Activated naive CD8-positive, alpha-beta T cell (primary cell): ENCODE results near the gene P4HA1.

Experiments used
- H3K27ac Mint-ChIP-seq: one replicate; pipeline ENCODE4 v1.8.0; 2021; ENCODE audit warnings: mixed read lengths
- H3K27me3 Mint-ChIP-seq: one replicate; pipeline ENCODE4 v1.8.0; 2021; ENCODE audit warnings: mixed read lengths
- H3K36me3 Mint-ChIP-seq: one replicate; pipeline ENCODE4 v1.8.0; 2021; ENCODE audit warnings: mixed read lengths
- H3K4me1 Mint-ChIP-seq: one replicate; pipeline ENCODE4 v1.8.0; 2021; ENCODE audit warnings: low read depth, mixed read lengths
- H3K4me3 Mint-ChIP-seq: one replicate; pipeline ENCODE4 v1.8.0; 2021; ENCODE audit warnings: mild to moderate bottlenecking, mixed read lengths
- H3K9me3 Mint-ChIP-seq: one replicate; pipeline ENCODE4 v1.8.0; 2021; ENCODE audit warnings: low read depth, mixed read lengths

P4HA1 gene

DNA sequence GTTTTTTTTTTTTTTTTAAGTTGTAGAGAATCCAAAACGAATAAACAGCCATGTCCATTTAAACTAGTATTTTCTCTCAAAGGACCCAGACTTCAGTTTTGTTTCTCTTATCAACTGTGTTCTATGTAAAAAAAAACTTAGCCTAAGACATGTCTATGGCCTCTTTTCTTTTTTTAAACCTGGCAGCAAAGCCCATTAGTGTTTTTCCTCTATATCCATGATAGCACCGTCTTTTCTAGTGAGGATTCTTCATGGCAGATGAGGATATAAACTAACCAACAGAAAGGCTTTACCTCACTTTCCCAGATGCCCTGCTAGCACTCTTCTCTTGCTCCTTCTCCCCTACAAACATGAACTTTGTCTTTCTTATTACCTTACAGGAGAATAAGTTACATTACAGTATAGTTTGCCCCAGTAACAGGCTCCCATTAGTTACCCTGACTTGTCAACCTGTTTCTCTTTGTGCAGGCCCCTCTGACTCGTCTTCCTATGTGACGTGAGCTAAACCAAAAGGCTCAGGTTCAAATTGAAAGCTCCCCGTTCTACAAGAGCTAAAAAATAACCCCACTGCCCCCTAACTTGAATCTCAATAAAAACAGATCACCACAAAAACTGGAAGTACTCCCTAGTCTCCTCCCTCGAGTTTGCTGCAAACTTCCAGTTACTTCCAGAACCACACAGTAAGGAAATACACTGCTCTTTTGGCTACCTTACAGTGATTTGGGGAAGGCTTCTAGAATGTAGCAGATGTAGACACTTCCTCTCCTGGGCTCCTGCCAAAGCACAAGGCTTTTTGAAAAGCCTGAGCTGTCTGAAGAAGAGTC lies 20.1 kb downstream of the P4HA1 start:
- H3K4me1 Mint-ChIP-seq, result peaks cover 14% of the 10 kb centered on the region

DNA sequence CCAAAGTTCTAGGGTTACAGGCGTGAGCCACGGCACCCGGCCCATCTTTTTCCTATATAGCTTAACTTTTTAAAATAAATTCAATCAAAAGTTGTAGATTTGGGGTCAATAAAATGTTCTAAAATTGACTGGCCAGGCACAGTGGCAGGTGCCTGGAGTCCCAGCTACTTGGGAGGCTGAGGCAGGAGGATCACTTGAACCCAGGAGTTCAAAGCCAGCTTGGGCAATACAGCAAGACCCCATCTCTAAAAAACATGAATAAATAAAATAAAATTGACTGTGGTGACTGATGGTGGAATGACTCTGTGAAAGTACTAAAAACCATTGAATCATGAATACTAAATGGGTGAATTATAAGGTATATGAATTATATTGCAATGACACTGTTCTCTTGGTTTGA lies 20.8 kb downstream of the P4HA1 start:
- Mint-ChIP-seq H3K36me3 (peaks cover 2% of the 10 kb centered on the region), H3K27me3 (no peaks in the 10 kb centered on the region), H3K27ac (no peak overlapping the region), H3K9me3 (no peaks in the 10 kb centered on the region), H3K4me1 (peaks cover 12% of the 10 kb centered on the region), H3K4me3 (no peak overlapping the region)

More for the DNA sequence above, 20.1 kb downstream of the P4HA1 start:
- no peak overlapping the region for H3K4me3 Mint-ChIP-seq
- peaks cover 2% of the 10 kb centered on the region for H3K36me3 Mint-ChIP-seq
- no peaks in the 10 kb centered on the region for H3K27me3 Mint-ChIP-seq
- H3K9me3 Mint-ChIP-seq, result no peaks in the 10 kb centered on the region
- H3K27ac Mint-ChIP-seq, result peak overlapping the region; percentile 46

DNA sequence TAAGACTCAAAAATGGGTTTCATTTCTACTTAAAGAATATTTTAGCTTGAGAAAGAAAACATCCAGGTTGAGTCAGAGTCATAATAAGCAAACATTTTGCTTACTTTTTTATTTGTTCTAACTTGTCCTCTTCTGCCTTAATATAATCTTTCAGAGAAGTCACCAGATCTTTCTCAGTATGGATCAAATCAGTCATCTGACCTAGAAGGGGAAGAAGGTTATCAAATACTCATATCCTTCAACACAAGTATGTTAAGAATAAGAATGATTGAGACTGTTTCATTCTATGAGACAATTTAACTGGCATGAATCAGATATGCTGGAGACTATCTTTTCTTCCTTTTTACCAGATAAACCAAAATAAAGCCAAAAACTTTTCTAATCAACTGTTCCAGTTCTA lies 23.0 kb downstream of the P4HA1 start:
- H3K4me1 Mint-ChIP-seq, result peaks cover 6% of the 10 kb centered on the region
- no peak overlapping the region for H3K27ac Mint-ChIP-seq

DNA sequence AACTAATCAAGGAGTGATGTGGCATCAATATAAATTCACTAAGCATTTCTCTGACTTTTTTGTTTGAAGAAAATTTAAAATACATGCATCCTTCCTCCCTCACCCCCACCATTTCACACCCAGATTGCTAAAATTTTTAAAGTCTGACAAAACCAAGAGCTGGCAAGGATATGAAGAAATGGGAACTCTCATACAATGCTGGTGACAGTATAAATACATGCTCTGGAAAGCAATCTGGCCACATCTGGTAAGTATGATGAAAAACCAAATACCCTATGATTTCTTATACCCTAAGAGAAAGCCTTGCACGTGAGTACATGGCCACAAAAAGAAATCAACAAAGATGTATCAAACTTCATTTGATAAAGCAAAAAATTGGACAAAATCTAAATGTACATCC lies 31.2 kb downstream of the P4HA1 start:
- no peak overlapping the region for H3K27ac Mint-ChIP-seq
- peaks cover 6% of the 10 kb centered on the region for H3K4me1 Mint-ChIP-seq
- no peaks in the 10 kb centered on the region for H3K27me3 Mint-ChIP-seq
- H3K9me3 Mint-ChIP-seq, result no peaks in the 10 kb centered on the region
- H3K4me3 Mint-ChIP-seq, result no peak overlapping the region
- H3K36me3 Mint-ChIP-seq, result peaks cover 8% of the 10 kb centered on the region

More for the DNA sequence above, 23.0 kb downstream of the P4HA1 start:
- Mint-ChIP-seq H3K27me3 (no peaks in the 10 kb centered on the region), H3K9me3 (no peaks in the 10 kb centered on the region), H3K36me3 (peaks cover 2% of the 10 kb centered on the region), H3K4me3 (no peak overlapping the region)

DNA sequence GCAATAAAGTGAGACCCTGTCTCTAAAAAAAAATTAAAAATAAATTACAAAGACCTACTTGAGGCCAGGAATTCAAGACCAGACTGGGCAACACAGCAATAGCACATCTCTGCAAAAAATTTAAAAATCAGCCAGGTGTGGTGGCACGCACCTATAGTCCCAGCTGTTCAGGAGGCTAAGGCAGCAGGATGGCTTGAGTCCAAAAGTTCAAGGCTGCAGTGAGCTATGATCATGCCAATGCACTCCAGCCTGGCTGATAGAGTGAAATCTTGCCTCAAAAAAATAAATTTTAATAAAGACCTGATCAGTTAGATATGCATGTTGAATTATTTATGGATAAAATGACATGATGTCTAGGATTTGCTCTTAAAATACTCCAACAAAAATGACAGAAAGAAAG lies 34.9 kb downstream of the P4HA1 start:
- H3K27ac Mint-ChIP-seq, result no peak overlapping the region
- H3K4me1 Mint-ChIP-seq, result peaks cover 10% of the 10 kb centered on the region
- peaks cover 6% of the 10 kb centered on the region for H3K36me3 Mint-ChIP-seq
- no peak overlapping the region for H3K4me3 Mint-ChIP-seq
- no peaks in the 10 kb centered on the region for H3K9me3 Mint-ChIP-seq
- H3K27me3 Mint-ChIP-seq, result no peaks in the 10 kb centered on the region

DNA sequence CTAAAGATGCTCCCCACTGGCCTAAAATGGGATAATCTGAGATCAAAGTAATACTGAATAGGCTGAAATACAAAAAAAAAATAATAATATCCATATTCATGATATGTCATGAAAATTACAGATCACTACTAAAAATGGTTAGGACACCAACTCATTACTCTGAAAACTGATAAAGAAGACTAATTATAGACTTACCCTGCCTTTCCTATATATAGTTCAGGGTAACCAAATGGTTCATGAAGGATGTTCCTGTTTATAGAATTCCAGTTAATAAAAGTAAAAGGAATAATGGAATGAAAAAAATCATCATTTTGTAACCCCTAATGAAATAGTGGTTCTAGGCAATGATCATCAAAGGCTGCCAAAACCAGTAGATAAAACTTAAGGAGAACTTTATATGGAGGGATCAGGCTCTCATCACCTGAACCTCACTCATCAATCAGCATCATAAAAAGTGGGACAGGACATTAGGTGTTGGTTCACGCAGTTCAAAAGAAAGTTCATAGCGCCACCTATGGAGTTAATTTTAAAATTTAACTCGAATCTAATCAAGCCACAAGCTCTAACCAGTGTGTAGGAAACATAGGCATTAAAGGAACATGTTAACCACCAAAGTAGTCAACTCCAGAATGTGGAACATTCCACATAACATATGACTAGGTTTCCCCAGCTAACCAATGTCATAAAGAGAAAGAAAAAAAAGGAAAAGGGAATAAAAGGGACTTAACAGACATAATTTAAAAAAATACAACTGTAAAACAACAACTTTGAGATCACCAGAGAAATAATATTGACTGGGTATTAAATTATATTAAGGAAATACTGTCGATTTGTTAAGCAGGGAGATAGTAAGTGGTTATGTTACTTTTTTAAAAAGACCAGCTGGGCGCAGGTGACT lies 35.7 kb downstream of the P4HA1 start:
- H3K9me3 Mint-ChIP-seq, result no peaks in the 10 kb centered on the region
- H3K27me3 Mint-ChIP-seq, result no peaks in the 10 kb centered on the region

DNA sequence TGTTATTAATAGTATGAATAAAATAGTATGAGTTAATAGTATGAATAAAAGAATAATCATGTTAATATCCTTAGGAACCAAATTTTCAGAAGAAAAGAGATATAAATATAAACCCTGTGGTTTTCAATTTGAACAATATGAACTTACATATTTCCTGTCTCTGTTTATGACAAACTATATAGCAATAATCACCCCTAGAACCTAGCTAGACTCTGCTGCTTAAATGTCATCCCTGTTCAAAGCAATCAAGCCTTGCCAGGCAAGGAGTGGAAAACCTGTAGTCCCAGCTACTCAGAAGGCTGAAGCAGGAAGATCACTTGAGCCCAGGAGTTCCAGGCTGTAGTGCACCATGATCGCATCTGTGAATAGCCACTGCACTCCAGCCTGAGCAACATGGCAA lies 36.5 kb downstream of the P4HA1 start:
- Mint-ChIP-seq H3K4me1 (peaks cover 10% of the 10 kb centered on the region), H3K27me3 (no peaks in the 10 kb centered on the region), H3K9me3 (no peaks in the 10 kb centered on the region), H3K36me3 (peaks cover 10% of the 10 kb centered on the region), H3K27ac (peak overlapping the region; percentile 75), H3K4me3 (no peak overlapping the region)

More for the DNA sequence above, 35.7 kb downstream of the P4HA1 start:
- Mint-ChIP-seq H3K27ac (peak overlapping the region; percentile 13), H3K4me3 (no peak overlapping the region), H3K36me3 (peaks cover 6% of the 10 kb centered on the region), H3K4me1 (peaks cover 10% of the 10 kb centered on the region)

DNA sequence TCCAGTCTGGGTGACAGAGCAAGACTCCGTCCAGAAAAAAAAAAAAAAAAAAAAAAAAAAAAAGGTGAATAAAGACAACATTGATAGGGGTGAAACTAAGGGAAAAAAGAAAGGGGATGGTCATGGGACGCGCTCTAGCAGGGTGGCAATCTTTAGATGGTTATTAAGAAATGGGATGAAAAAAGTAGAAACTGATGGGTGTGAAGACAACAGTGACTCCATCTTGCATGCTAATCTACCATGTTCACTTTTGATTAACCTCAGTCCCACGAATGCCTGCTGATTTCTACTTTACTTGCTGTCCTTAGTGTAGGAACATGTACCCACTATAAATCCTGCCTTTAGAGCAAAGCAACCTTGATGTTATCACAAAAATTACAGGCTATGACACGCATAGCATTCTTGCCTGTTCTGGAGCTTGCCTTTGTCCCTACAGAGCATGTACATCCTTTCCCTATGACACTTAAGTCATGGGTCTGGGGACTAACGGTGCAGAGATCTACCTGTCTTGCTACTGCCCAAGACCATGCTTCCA lies 38.5 kb downstream of the P4HA1 start:
- Mint-ChIP-seq H3K4me3 (no peak overlapping the region), H3K27ac (no peak overlapping the region), H3K9me3 (no peaks in the 10 kb centered on the region), H3K27me3 (no peaks in the 10 kb centered on the region), H3K36me3 (peaks cover 8% of the 10 kb centered on the region), H3K4me1 (peaks cover 10% of the 10 kb centered on the region)

DNA sequence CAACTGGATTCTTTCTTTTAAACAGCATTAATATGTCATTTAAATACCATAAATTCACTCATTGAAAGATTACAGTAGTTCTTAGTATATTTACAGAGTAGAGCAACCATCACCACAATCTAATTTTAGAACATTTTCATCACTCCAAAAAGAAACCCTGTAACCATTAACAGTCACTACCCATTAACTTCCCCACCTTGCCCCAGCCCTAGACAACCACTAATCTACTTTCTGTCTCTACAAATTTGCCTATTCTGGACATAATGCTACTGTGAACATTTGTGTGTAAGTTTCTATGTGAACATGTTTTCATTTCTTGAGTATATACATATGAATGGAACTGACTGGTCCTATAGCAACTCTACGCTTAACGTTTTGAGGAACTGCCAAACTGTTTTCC lies 42.4 kb downstream of the P4HA1 start:
- peaks cover 10% of the 10 kb centered on the region for H3K36me3 Mint-ChIP-seq
- H3K4me1 Mint-ChIP-seq, result no peaks in the 10 kb centered on the region
- H3K4me3 Mint-ChIP-seq, result no peak overlapping the region
- no peaks in the 10 kb centered on the region for H3K27me3 Mint-ChIP-seq
- no peaks in the 10 kb centered on the region for H3K9me3 Mint-ChIP-seq
- H3K27ac Mint-ChIP-seq, result no peak overlapping the region

DNA sequence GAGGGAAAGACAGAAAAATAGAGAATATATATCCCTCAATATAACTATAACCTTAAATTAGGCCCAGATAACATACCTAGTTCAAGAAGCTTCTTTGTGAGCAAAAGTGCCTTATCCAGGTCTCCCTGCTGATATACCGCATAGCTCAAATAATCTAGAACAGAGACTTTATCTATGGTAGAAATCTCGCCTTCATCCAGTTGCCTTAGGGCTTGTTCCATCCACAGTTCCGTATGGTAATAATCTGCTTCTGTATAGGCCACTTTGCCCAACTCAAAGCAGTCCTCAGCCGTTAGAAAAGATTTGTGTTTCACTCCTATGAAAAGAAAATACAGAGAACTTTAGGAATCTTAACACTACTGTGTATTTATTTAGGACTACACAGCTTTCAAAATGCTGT lies 43.4 kb downstream of the P4HA1 start:
- peaks cover 6% of the 10 kb centered on the region for H3K36me3 Mint-ChIP-seq
- H3K4me3 Mint-ChIP-seq, result no peak overlapping the region
- no peaks in the 10 kb centered on the region for H3K4me1 Mint-ChIP-seq
- no peaks in the 10 kb centered on the region for H3K27me3 Mint-ChIP-seq
- H3K9me3 Mint-ChIP-seq, result no peaks in the 10 kb centered on the region
- H3K27ac Mint-ChIP-seq, result no peak overlapping the region

DNA sequence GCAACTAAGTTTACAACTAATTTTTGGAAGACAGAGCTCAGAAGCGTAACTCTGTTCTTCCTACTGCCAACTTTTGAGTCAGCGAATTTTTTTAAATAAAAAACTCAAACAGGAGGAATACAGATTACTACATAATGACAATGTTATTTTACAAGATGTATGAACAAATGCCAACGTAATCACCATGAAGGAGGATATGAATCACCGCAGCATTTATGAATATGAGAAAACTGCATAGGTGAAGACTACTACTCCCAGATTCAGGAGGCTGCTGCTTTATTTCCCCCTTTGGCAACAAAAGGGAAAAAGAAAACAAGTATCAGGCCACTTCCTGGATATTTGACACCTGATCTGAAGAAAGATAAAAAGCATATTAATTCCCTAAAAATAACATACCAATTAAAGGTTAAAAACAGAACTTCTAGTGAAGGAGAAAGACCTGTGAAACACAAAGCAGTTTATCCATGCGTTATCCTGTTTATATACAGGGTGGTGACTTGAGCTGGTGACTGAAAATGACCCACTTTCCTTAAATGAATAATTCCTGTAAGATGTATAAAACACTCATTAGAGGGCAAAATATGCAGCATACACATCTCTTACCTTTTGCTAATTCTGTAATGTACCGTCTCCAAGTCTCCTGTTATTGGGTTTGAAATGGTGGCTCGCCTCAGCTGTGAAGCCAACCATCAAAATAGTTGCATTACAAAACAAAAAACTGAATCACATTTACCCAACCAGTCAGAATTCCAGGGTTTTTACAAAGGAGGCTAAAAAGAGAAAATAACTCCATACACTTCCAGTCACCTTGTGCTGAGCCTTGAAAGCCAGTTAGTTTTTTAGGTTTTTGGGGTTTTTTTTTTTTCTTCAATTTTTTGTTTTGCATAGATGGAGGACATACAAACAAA lies 52.0 kb downstream of the P4HA1 start:
- no peaks in the 10 kb centered on the region for H3K9me3 Mint-ChIP-seq
- H3K36me3 Mint-ChIP-seq, result peaks cover 8% of the 10 kb centered on the region
- H3K4me1 Mint-ChIP-seq, result no peaks in the 10 kb centered on the region
- no peak overlapping the region for H3K27ac Mint-ChIP-seq
- H3K4me3 Mint-ChIP-seq, result no peak overlapping the region
- H3K27me3 Mint-ChIP-seq, result no peaks in the 10 kb centered on the region

DNA sequence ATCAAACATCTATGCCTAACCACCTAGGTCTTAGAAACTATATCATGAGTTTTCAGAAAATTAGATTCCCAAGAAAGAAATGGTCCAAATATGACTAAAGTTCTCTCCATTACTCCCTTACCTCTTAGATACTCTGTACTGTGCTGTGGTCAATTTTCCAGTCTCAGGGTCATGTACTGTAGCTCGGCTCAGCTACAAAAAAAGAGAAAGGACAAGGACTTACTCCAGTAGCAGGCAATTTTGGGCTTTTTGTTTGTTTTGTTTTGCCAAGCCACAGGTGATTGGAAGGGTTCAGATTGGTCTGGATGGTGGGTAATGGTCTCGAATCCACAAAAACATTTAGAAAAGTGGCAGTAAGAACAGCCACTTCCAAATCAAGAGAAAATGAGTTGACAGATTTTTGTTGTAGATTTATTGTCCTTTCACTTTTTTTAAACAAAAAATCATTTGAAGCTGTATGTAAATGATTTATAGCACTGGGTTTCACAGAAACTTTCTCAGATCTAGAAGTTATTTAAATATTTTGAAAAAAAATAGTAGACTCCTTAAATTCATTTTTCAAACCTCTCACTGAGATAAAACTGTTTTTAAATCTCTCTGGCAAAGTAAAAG lies 52.8 kb downstream of the P4HA1 start:
- H3K9me3 Mint-ChIP-seq, result no peaks in the 10 kb centered on the region
- H3K36me3 Mint-ChIP-seq, result peaks cover 8% of the 10 kb centered on the region
- no peaks in the 10 kb centered on the region for H3K4me1 Mint-ChIP-seq
- H3K27ac Mint-ChIP-seq, result no peak overlapping the region
- H3K4me3 Mint-ChIP-seq, result no peak overlapping the region
- H3K27me3 Mint-ChIP-seq, result no peaks in the 10 kb centered on the region

DNA sequence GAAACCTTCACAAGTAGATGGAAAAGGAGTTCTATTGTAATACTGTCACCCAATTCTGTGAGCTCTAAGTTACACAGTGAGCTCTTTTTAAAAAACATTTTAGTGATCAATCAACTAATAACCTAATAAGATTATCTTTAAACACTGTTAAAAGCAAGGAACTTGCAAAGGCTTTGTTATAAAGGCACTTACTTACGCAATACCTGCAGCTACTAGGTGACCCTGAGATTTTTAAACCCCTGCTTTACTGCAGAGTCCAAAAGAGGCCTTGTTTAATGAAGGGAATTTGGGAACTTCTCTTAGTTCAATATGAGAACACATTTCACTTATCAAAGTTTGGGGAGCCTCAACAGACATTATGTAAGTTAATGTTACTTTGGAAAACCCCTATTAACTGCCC lies 53.3 kb downstream of the P4HA1 start:
- Mint-ChIP-seq H3K27ac (no peak overlapping the region), H3K4me1 (no peaks in the 10 kb centered on the region), H3K27me3 (no peaks in the 10 kb centered on the region), H3K4me3 (no peak overlapping the region), H3K9me3 (no peaks in the 10 kb centered on the region), H3K36me3 (peaks cover 8% of the 10 kb centered on the region)

DNA sequence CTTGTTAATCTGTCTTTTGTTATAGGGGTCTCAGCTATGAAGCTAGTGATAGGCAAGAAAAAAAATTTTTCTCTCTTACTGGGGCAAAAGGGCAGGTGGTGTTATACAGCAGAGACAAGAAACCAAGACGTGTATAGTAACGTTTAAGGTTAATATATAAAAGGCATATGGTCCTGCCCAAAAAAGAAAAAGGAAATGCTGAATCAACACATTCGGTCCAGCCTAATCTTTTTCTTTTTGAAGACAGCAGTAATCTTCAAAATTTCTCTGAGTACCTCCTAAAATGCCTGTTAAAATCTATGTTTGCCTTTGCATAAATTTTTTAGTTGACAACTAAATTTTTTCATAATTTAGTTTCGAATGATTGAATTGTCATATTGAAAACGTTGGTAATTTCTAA lies 54.5 kb downstream of the P4HA1 start:
- H3K27ac Mint-ChIP-seq, result no peak overlapping the region
- peaks cover 8% of the 10 kb centered on the region for H3K36me3 Mint-ChIP-seq
- no peaks in the 10 kb centered on the region for H3K27me3 Mint-ChIP-seq
- no peaks in the 10 kb centered on the region for H3K4me1 Mint-ChIP-seq
- H3K4me3 Mint-ChIP-seq, result no peak overlapping the region
- H3K9me3 Mint-ChIP-seq, result no peaks in the 10 kb centered on the region
